Loucy (cell line): ENCODE data around the gene DAPK1.

ENCODE experiments used
- H2AFZ ChIP-seq: fragments of 200-600 bp; sonication (generic); 2 replicates; pipeline ENCODE4 v1.6.0; 2016; ENCODE audit warnings: antibody characterized with exemption, mild to moderate bottlenecking, low read length, moderate library complexity
- H3F3A ChIP-seq: fragments of 200-600 bp; 2 replicates; pipeline ENCODE4 v1.6.0; 2016; ENCODE audit warnings: antibody characterized with exemption, low read depth, mild to moderate bottlenecking
- H3K27me3 ChIP-seq: fragments of 200-600 bp; sonication (generic); 2 replicates; pipeline ENCODE4 v1.6.1; 2014; ENCODE audit warnings: low read length, mild to moderate bottlenecking; ENCODE audit not compliant: insufficient read depth, poor library complexity, severe bottlenecking
- H3K36me3 ChIP-seq: fragments of 200-600 bp; sonication (generic); 2 replicates; pipeline ENCODE4 v1.6.1; 2016; ENCODE audit warnings: low read length; ENCODE audit not compliant: insufficient read depth
- H3K4me1 ChIP-seq: fragments of 200-600 bp; sonication (generic); 2 replicates; pipeline ENCODE4 v1.5.1; 2014; ENCODE audit warnings: low read length, mild to moderate bottlenecking; ENCODE audit not compliant: insufficient read depth, poor library complexity, severe bottlenecking
- H3K4me2 ChIP-seq: fragments of 200-600 bp; sonication (generic); 2 replicates; pipeline ENCODE4 v1.6.0; 2014; ENCODE audit warnings: antibody characterized with exemption, low read length, low read depth, mild to moderate bottlenecking; ENCODE audit not compliant: poor library complexity, severe bottlenecking
- H3K4me3 ChIP-seq: fragments of 200-600 bp; sonication (generic); 2 replicates; pipeline ENCODE4 v1.5.1; 2014; ENCODE audit warnings: low read length, mild to moderate bottlenecking, mixed read lengths; ENCODE audit not compliant: poor library complexity, severe bottlenecking
- H3K79me2 ChIP-seq: fragments of 200-600 bp; sonication (generic); 2 replicates; pipeline ENCODE4 v1.6.1; 2014; ENCODE audit warnings: low read length; ENCODE audit not compliant: insufficient read depth
- H3K9ac ChIP-seq: fragments of 200-600 bp; sonication (generic); 2 replicates; pipeline ENCODE4 v1.6.0; 2014; ENCODE audit warnings: mild to moderate bottlenecking, low read depth, low read length, moderate library complexity; ENCODE audit not compliant: poor library complexity, severe bottlenecking
- H3K9me2 ChIP-seq: fragments of 200-600 bp; sonication (generic); replicated peaks from 2 replicates; pipeline ENCODE4 v1.6.1; 2016; ENCODE audit warnings: low read depth, low read length, mixed read lengths
- H3K9me3 ChIP-seq: fragments of 200-600 bp; sonication (generic); 2 replicates; pipeline ENCODE4 v1.6.1; 2014; ENCODE audit warnings: mild to moderate bottlenecking, antibody characterized with exemption, low read length, low read depth; ENCODE audit not compliant: insufficient read depth
- H4K20me1 ChIP-seq: fragments of 200-600 bp; sonication (generic); 2 replicates; pipeline ENCODE4 v1.6.0; 2014; ENCODE audit warnings: antibody characterized with exemption, low read length, mild to moderate bottlenecking; ENCODE audit not compliant: insufficient read depth, poor library complexity, severe bottlenecking
- CTCF ChIP-seq: fragments of 200-600 bp; sonication (generic); conservative IDR thresholded peaks from 2 replicates; pipeline ENCODE4 v1.5.1; 2014; ENCODE audit warnings: mild to moderate bottlenecking, antibody characterized with exemption, low read length
- EZH2phosphoT487 ChIP-seq: fragments of 200-600 bp; IDR thresholded peaks from 2 replicates; pipeline ENCODE4 v1.6.1; 2018; ENCODE audit warnings: antibody characterized with exemption, mild to moderate bottlenecking, moderate library complexity, borderline replicate concordance

The DAPK1 gene

GRCh38 chr9:87718852-87719612 lies 221.4 kb downstream of the DAPK1 start:
- no peaks in the 10 kb centered on the region for H3K27me3 ChIP-seq
- H3K9me3 ChIP-seq, result no peaks in the 10 kb centered on the region
- H3K4me1 ChIP-seq, result no peaks in the 10 kb centered on the region
- no peak overlapping the region for H3K4me3 ChIP-seq
- H3K9me2 ChIP-seq, result no peaks in the 10 kb centered on the region
- no peak overlapping the region for H3K9ac ChIP-seq
- no peak for TF ChIP-seq CTCF
- TF ChIP-seq EZH2phosphoT487, result no peak
- no peaks in the 10 kb centered on the region for H3F3A ChIP-seq
- no peak overlapping the region for H3K4me2 ChIP-seq
- H3K79me2 ChIP-seq, result no peaks in the 10 kb centered on the region
- no peaks in the 10 kb centered on the region for H4K20me1 ChIP-seq
- no peak overlapping the region for H2AFZ ChIP-seq
- H3K36me3 ChIP-seq, result no peaks in the 10 kb centered on the region

GRCh38 chr9:87720173-87720572 lies 222.5 kb downstream of the DAPK1 start:
- no peaks in the 10 kb centered on the region for H3K9me3 ChIP-seq
- H3K27me3 ChIP-seq, result no peaks in the 10 kb centered on the region
- H3K79me2 ChIP-seq, result no peaks in the 10 kb centered on the region
- H4K20me1 ChIP-seq, result no peaks in the 10 kb centered on the region
- no peak overlapping the region for H3K4me3 ChIP-seq
- no peaks in the 10 kb centered on the region for H3F3A ChIP-seq
- H2AFZ ChIP-seq, result no peak overlapping the region
- H3K4me1 ChIP-seq, result no peaks in the 10 kb centered on the region
- H3K9me2 ChIP-seq, result no peaks in the 10 kb centered on the region
- no peak for TF ChIP-seq CTCF
- no peak for TF ChIP-seq EZH2phosphoT487
- no peaks in the 10 kb centered on the region for H3K36me3 ChIP-seq
- H3K4me2 ChIP-seq, result no peak overlapping the region
- no peak overlapping the region for H3K9ac ChIP-seq

- no peaks in the 10 kb centered on the region for H3K4me1 ChIP-seq
- no peaks in the 10 kb centered on the region for H3K9me2 ChIP-seq
- H3F3A ChIP-seq, result no peaks in the 10 kb centered on the region
- H3K4me3 ChIP-seq, result no peak overlapping the region
- H3K79me2 ChIP-seq, result no peaks in the 10 kb centered on the region
- no peaks in the 10 kb centered on the region for H3K27me3 ChIP-seq
- H3K4me2 ChIP-seq, result no peak overlapping the region
- H4K20me1 ChIP-seq, result no peaks in the 10 kb centered on the region
- H2AFZ ChIP-seq, result no peak overlapping the region
- H3K36me3 ChIP-seq, result no peaks in the 10 kb centered on the region
- TF ChIP-seq CTCF (no peak), EZH2phosphoT487 (no peak)
- no peak overlapping the region for H3K9ac ChIP-seq
- H3K9me3 ChIP-seq, result 0 out of 2 replicates have a peak, but pooled peaks cover 3% of the 10 kb centered on the region
Observed at GRCh38 chr9:87722393-87723088, 224.9 kb downstream of the DAPK1 start.
